RWPE1 (cell line): ENCODE data around the gene C1QTNF6.

Source experiments
- CTCF ChIA-PET: fragments of 350-600 bp; sonication (Branson Sonifier 250); formaldehyde crosslinking; extraction: SDS; loops from one replicate; lab custom pipeline; 2021; lab: Yijun Ruan, JAX
- POLR2A ChIA-PET: fragments of 400-600 bp; formaldehyde crosslinking; extraction: SDS; loops from one replicate; lab custom pipeline; 2020; ENCODE audit warnings: antibody characterized with exemption; ENCODE audit not compliant: low non-redundant PET; lab: Yijun Ruan, JAX
- DNase-seq: peaks from one replicate; pipeline ENCODE4 v3.0.0; 2012; ENCODE audit warnings: low spot score
- H3K27ac ChIP-seq: fragments of 450-650 bp; 2 replicates; pipeline ENCODE4 v1.5.1; 2017
- CTCF ChIP-seq: fragments of 450-650 bp; conservative IDR thresholded peaks from 2 replicates; pipeline ENCODE4 v1.5.1; 2017; ENCODE audit warnings: low read depth, mild to moderate bottlenecking

Gene C1QTNF6

GRCh38 chr22:37192204-37192603 is 4.2 kb upstream of the C1QTNF6 start:
- DNase-seq = no peak
- POLR2A ChIA-PET = no interaction called here
- CTCF ChIA-PET = no interaction called here
- no peak overlapping the region for H3K27ac ChIP-seq
- no peak for TF ChIP-seq CTCF

GRCh38 chr22:37190262-37190780 is 2.3 kb upstream of the C1QTNF6 start:
- ChIA-PET POLR2A (no interaction called here), CTCF (no interaction called here)
- no peak for DNase-seq
- no peak for TF ChIP-seq CTCF
- H3K27ac ChIP-seq = no peak overlapping the region

GRCh38 chr22:37188901-37189466 is 937 bp upstream of the C1QTNF6 start:
- peak overlapping the region; percentile 96 for H3K27ac ChIP-seq
- CTCF ChIA-PET = interaction anchor here (0.7 kb wide), 1 partner anchor 100 kb away, joined by 3 read pairs; no protein-coding TSS in a partner anchor
- DNase-seq = no peak
- POLR2A ChIA-PET = interaction anchor here (0.6 kb wide), 1 partner anchor 10 kb away, joined by 3 read pairs; no protein-coding TSS in a partner anchor
- TF ChIP-seq CTCF = no peak

GRCh38 chr22:37187552-37187890 is 526 bp downstream of the C1QTNF6 start:
- CTCF ChIA-PET = no interaction called here
- TF ChIP-seq CTCF = no peak
- peak overlapping the region; percentile 96 for H3K27ac ChIP-seq

GRCh38 chr22:37186997-37187522 is 987 bp downstream of the C1QTNF6 start:
- H3K27ac ChIP-seq = peak overlapping the region; percentile 96
- POLR2A ChIA-PET = no interaction called here
- CTCF ChIA-PET = no interaction called here
- no peak for DNase-seq
- TF ChIP-seq CTCF = no peak

More at GRCh38 chr22:37187552-37187890, 526 bp downstream of the C1QTNF6 start:
- peak; percentile 22 for DNase-seq
- POLR2A ChIA-PET = no interaction called here

GRCh38 chr22:37186228-37186996 is 1.6 kb downstream of the C1QTNF6 start:
- peak; percentile 92 for DNase-seq
- ChIA-PET CTCF (interaction anchor here (0.6 kb wide), 1 partner anchor 327 kb away, joined by 4 read pairs; no protein-coding TSS in a partner anchor), POLR2A (no interaction called here)
- peak overlapping the region; percentile 96 for H3K27ac ChIP-seq
- no peak for TF ChIP-seq CTCF
